IPS-15b (cell line): ENCODE measurements around the gene EIF4G3.
"Not testable (repeated sequence)": the region's sequence is repeated elsewhere in the genome, so short reads cannot be mapped to it uniquely, and the experiment has no call there.

ENCODE experiments used
- H3K27me3 ChIP-seq: one replicate; pipeline ENCODE4 v1.6.1; 2013; ENCODE audit warnings: low read length; ENCODE audit not compliant: control insufficient read depth, insufficient read depth
- H3K36me3 ChIP-seq: one replicate; pipeline ENCODE4 v1.6.1; 2013; ENCODE audit warnings: low read length; ENCODE audit not compliant: control insufficient read depth, insufficient read depth
- H3K4me1 ChIP-seq: one replicate; pipeline ENCODE4 v1.6.1; 2013; ENCODE audit warnings: mild to moderate bottlenecking, low read length; ENCODE audit not compliant: control insufficient read depth, insufficient read depth
- H3K4me3 ChIP-seq: one replicate; pipeline ENCODE4 v1.5.1; 2013; ENCODE audit warnings: low read depth, low read length
- H3K9ac ChIP-seq: one replicate; pipeline ENCODE4 v1.6.1; 2013; ENCODE audit warnings: low read depth, mild to moderate bottlenecking, low read length
- H3K9me3 ChIP-seq: one replicate; pipeline ENCODE4 v1.6.1; 2013; ENCODE audit warnings: mild to moderate bottlenecking, low read length; ENCODE audit not compliant: control insufficient read depth, insufficient read depth

The EIF4G3 gene

DNA sequence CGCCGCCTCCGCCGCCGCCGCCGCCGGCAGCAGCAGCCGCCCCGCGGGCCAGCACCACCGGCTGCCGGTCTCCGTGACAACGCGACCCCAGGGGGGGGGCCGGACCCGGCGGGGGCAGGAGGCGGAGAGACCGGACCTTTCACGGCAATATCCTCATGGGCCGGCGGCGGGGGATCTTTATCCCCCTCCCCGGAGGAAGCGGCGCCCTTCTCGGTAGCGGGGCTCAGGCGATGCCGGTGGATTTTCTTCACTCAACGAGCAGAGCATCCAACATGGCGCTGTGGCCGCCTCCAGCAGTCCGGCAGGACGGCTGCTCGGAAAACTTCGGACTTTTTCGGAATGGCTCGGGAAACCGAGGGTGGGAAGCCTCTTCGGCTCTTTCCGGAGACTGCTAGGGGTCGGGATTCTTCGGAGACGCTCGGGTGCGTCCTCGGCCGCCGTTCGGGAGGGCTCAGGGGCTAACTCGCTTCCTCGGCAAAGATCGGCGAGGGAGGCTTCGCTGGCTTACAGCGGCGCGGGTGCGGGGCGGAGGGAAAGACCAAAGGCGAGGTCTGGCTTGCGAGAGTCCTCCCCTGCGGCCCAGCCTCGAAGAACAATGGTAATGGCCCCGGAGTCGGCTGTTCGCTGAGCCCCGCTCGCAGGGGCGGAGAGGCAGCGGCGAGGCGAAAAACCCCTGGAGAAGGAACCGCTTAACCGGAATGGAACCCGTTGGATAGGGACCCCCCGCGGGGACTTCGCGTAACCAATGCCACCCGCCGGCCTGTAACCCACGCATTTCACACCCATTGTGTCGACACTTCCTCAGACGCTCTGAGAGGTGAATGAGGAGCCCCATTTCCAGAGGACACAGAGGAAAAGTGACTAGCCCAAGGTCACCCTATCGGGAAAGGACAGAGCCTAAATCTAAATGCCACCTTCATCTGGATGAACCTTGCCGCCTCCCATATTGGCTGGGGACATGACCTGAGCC lies at the start of gene EIF4G3:
TSS of gene EIF4G3 (minus strand) at position 312 of the 970 bp plus-strand sequence. CDS start 174,155 bp downstream, outside the sequence.
- H3K9me3 ChIP-seq: no peaks in the 10 kb centered on the region
- no peaks in the 10 kb centered on the region for H3K36me3 ChIP-seq
- H3K27me3 ChIP-seq: peaks cover 3% of the 10 kb centered on the region
- H3K9ac ChIP-seq: peak within 1 kb of the TSS; percentile 84
- H3K4me1 ChIP-seq: peaks cover 8% of the 10 kb centered on the region
- H3K4me3 ChIP-seq: peak within 1 kb of the TSS; percentile 80

GRCh38 chr1:21225065-21225464 lies 48.4 kb upstream of the EIF4G3 start:
- Histone ChIP-seq H3K36me3 (peaks cover 6% of the 10 kb centered on the region), H3K9me3 (no peaks in the 10 kb centered on the region), H3K4me3 (no peak overlapping the region), H3K9ac (no peak overlapping the region), H3K4me1 (no peaks in the 10 kb centered on the region), H3K27me3 (no peaks in the 10 kb centered on the region)

DNA sequence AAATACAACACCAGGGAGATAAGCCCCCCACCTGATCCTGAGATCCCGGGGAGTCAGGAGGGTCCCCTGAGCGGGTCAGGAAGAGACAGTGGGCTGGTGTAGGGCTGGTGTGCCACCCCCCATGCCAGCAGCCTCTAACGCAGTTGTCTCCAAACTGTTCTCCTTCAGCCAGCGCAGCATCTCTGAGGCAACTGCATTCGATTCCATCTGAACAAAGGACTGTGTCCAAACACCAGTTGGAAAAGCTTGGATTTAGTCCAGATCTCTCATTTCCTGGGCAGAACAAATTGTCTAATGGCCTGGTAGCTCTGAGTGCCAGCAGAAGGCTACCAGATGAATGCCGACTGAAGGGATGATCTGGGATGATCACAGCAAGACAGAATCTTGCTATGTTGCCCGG lies 44.1 kb upstream of the EIF4G3 start:
- peaks cover 10% of the 10 kb centered on the region for H3K36me3 ChIP-seq

DNA sequence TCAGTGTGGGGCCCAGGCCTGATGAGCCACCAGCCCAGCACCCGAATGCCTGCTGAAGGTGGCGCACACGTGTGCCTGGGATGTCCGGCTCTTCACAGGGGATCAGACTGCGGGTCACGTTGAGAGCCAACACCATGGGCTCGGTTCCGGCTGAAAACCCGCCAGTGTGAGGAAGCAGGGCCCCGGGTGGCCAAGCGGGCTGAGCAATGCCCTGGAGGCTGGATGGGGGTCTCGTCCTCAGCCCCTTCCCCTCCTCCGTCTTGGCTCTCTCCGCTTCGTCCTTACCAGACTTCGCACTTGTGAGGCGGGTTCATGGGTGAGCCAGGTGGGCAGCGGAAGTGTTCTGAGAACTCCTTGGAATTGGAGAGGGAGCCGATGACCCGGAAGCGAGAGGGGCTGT lies 43.0 kb upstream of the EIF4G3 start:
- H3K36me3 ChIP-seq: peaks cover 5% of the 10 kb centered on the region
- H3K4me1 ChIP-seq: peaks cover 5% of the 10 kb centered on the region
- no peaks in the 10 kb centered on the region for H3K27me3 ChIP-seq
- no peak overlapping the region for H3K4me3 ChIP-seq
- H3K9me3 ChIP-seq: no peaks in the 10 kb centered on the region
- no peak overlapping the region for H3K9ac ChIP-seq

More for the DNA sequence above, 44.1 kb upstream of the EIF4G3 start:
- no peak overlapping the region for H3K4me3 ChIP-seq
- H3K9me3 ChIP-seq: no peaks in the 10 kb centered on the region
- H3K27me3 ChIP-seq: no peaks in the 10 kb centered on the region
- no peak overlapping the region for H3K9ac ChIP-seq
- H3K4me1 ChIP-seq: peaks cover 5% of the 10 kb centered on the region

- Histone ChIP-seq H3K4me3 (no peak overlapping the region), H3K9me3 (no peaks in the 10 kb centered on the region), H3K4me1 (peaks cover 5% of the 10 kb centered on the region), H3K9ac (peak overlapping the region; percentile 37), H3K36me3 (peaks cover 4% of the 10 kb centered on the region), H3K27me3 (no peaks in the 10 kb centered on the region)
These were observed 41.3 kb upstream of the EIF4G3 start for GRCh38 chr1:21217812-21218596.

- peaks cover 4% of the 10 kb centered on the region for H3K36me3 ChIP-seq
- no peaks in the 10 kb centered on the region for H3K9me3 ChIP-seq
- peak overlapping the region; percentile 37 for H3K9ac ChIP-seq
- H3K27me3 ChIP-seq: no peaks in the 10 kb centered on the region
- no peak overlapping the region for H3K4me3 ChIP-seq
- H3K4me1 ChIP-seq: peaks cover 5% of the 10 kb centered on the region
These were observed 40.4 kb upstream of the EIF4G3 start for GRCh38 chr1:21216835-21217811.

GRCh38 chr1:21212126-21212525 lies 35.4 kb upstream of the EIF4G3 start:
- H3K36me3 ChIP-seq: no peaks in the 10 kb centered on the region
- no peaks in the 10 kb centered on the region for H3K9me3 ChIP-seq
- no peak overlapping the region for H3K9ac ChIP-seq
- no peak overlapping the region for H3K4me3 ChIP-seq
- H3K27me3 ChIP-seq: no peaks in the 10 kb centered on the region
- no peaks in the 10 kb centered on the region for H3K4me1 ChIP-seq

DNA sequence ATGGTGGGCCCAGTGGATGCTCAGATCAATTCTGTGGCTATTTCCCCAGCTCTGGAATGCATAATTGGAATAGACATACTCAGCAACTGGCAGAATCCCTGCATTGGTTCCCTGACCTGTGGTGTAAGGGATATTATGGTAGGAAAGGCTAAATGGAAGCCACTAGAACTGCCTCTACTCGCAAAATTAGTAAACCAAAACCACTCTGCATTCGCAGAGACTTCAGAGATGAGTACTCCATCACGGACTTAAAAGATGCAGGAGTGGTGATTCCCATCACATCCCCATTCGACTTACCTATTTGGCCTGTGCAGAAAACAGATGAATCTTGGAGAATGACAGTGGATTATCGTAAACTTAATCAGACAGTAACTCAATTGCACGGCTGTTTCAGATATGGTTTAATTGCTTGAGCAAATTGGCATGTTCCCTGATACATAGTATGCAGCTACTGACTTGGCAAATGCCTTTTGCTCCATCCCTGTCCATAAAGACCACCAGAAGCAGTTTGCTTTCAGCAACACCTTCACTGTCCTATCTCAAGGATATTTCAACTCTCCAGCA lies 31.5 kb upstream of the EIF4G3 start:
- H3K9ac ChIP-seq, H3K9me3 ChIP-seq, H3K4me3 ChIP-seq, H3K27me3 ChIP-seq, H3K36me3 ChIP-seq, H3K4me1 ChIP-seq: not testable (repeated sequence)

DNA sequence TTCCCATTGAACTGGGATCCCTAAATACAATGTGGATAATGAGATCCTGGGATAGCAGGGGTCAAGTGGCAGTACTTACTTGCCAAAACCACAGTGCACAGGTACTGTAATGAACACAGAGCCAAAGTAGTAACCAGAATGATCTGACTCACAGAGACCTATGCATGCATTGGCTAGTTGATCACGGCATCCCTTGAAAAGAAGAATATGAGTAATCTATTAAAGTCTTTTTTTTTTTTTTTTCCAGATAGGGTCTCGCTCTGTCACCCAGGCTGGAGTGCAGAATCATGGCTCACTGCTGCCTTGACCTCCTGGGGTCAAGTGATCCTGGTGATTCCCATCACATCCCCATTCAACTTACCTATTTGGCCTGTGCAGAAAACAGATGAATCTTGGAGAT lies 29.4 kb upstream of the EIF4G3 start:
- no peaks in the 10 kb centered on the region for H3K4me1 ChIP-seq
- H3K9me3 ChIP-seq: no peaks in the 10 kb centered on the region
- no peaks in the 10 kb centered on the region for H3K36me3 ChIP-seq
- H3K27me3 ChIP-seq: no peaks in the 10 kb centered on the region
- no peak overlapping the region for H3K4me3 ChIP-seq
- H3K9ac ChIP-seq: no peak overlapping the region

GRCh38 chr1:21205416-21205815 lies 28.7 kb upstream of the EIF4G3 start:
- no peak overlapping the region for H3K9ac ChIP-seq

DNA sequence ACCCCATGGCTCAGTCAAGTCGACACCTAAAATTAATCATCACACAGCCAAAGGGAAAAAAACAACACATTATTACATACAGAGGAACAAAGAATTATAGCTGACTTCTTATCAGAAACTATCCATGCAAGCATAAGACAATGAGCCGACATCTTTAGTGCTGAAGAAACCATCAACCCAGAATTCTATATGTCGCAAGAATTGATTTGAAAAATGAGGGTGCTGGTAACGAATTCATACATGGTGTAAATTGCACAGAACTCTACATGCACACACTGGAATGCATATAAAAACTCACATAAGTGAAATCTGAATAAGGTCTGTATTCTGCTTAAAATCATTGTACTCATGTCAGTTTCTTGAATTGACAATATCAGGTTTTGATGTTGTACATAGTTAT lies 25.0 kb upstream of the EIF4G3 start:
- H3K27me3 ChIP-seq: no peaks in the 10 kb centered on the region
- H3K9ac ChIP-seq: no peak overlapping the region
- no peaks in the 10 kb centered on the region for H3K4me1 ChIP-seq
- H3K36me3 ChIP-seq: no peaks in the 10 kb centered on the region
- no peaks in the 10 kb centered on the region for H3K9me3 ChIP-seq
- no peak overlapping the region for H3K4me3 ChIP-seq

More at GRCh38 chr1:21205416-21205815, 28.7 kb upstream of the EIF4G3 start:
- Histone ChIP-seq H3K36me3 (no peaks in the 10 kb centered on the region), H3K4me1 (no peaks in the 10 kb centered on the region), H3K9me3 (no peaks in the 10 kb centered on the region), H3K4me3 (no peak overlapping the region), H3K27me3 (no peaks in the 10 kb centered on the region)
